ENCODE measurements around the gene THEM4. TPM values are rescaled to one million over a fixed set of nuclear protein-coding genes. Genes with fewer than 3 reads are reported as not detected.
A peak's percentile ranks its signal among the peaks of the same experiment; 100 is the strongest.
"Not testable (repeated sequence)": the region's sequence is repeated elsewhere in the genome, so short reads cannot be mapped to it uniquely, and the experiment has no call there.

The THEM4 gene
- total RNA-seq, 8 experiments from 2014 or later, result 15.6 to 25.8 (median 21.8) TPM

DNA sequence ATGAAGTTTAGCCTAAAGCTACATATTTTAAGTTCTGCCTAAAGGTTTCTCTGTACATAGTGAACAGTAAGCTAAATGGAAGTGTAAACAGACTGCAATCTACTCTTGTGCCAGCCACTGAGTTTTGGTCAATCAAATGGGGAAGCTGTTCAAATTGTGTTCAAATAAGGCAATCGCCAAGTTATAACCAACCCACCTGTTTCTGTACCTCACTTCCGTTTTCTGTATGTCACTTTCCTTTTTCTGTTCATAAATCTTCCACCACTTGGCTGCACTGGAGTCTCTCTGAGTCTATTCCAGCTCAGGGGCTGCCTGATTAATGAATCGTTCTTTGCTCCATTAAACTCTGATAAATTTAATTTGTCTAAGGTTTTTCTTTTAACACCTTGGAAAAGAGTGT is 10.8 kb upstream of the THEM4 start:
- in situ Hi-C loops (cut with MboI; ENCODE audit: low pct_unique_long_range_greater_than_20kb in 2 of 9, low sequenced_read_pairs in 9 of 9, unreplicated experiment in 9 of 9), result no loop called here

DNA sequence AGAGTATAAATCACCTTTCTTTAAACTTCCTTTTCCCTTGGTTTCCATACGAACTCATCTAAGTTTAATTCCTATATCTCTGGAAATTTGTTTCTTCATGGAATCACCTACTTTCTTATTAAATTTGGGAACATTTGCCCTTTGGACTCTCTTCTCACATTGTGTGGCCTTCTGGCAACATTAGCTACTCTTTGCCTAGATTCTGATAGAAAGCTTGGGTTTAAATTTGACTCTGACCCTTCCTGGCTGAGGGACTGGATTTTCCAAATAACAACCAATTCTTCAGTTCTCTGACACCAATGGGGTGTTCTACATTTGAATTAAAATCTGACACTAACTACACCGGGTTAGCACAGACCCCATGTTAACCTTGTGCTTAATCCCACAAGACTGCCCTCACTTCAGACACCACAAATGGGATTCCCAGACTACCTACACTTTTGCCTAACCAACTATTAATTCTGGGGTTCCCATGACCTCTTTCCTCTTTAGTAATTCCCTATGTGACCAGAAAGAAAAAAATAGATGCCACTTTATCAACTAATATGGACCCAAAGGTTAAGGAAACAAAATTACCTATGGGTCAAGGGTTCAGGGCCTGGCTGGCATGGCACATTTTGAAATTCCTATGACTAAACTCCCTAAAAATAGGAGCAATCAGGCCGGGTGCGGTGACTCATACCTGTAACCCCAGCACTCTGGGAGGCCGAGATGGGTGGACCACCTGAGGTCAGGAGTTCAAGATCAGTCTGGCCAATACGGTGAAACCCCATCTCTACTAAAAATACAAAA is 9.7 kb upstream of the THEM4 start:
- Histone ChIP-seq H3K4me3 (no peak overlapping the region), H3K4me1 (replicated peaks in 1 of 2) (no peaks in the 10 kb centered on the region), H3K27ac (no peak overlapping the region)
- ATAC-seq (replicated peaks in 6 of 8), result no peak
- 28 to 94% (median 74%) methylated on average over 1 to 6 of the region's 6 CpGs for WGBS, 10 experiments
- in situ Hi-C loops (cut with MboI; ENCODE audit: low pct_unique_long_range_greater_than_20kb in 2 of 9, low sequenced_read_pairs in 9 of 9, unreplicated experiment in 9 of 9), result no loop called here

More for the DNA sequence above, 10.8 kb upstream of the THEM4 start:
- Histone ChIP-seq H3K4me3 (no peak overlapping the region), H3K4me1 (replicated peaks in 1 of 2) (no peaks in the 10 kb centered on the region), H3K27ac (no peak overlapping the region)
- no peak for ATAC-seq (replicated peaks in 6 of 8)
- 17 to 84% (median 63%) methylated on average over 1 to 3 of the region's 3 CpGs for WGBS, 10 experiments

DNA sequence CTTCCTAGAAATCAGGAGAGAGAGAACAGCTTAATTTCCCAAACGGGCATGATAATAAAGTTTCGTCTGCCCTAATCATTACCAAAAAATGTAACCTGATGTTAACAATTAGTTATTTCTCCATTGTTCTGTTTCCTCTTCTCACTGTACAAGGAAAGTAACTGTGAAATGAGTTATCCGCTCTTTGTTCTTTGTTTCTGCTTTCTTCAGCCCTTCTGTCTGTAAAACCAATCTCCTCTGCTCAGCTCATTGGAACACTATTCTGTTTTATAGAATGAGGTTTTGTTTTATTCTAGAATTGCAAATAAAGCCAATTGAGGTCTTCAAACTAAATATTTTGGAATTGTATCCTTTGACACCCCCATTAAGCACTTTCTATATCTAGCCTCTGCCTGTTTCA is 8.8 kb upstream of the THEM4 start:
- in situ Hi-C loops (cut with MboI; ENCODE audit: low pct_unique_long_range_greater_than_20kb in 2 of 9, low sequenced_read_pairs in 9 of 9, unreplicated experiment in 9 of 9), result no loop called here

DNA sequence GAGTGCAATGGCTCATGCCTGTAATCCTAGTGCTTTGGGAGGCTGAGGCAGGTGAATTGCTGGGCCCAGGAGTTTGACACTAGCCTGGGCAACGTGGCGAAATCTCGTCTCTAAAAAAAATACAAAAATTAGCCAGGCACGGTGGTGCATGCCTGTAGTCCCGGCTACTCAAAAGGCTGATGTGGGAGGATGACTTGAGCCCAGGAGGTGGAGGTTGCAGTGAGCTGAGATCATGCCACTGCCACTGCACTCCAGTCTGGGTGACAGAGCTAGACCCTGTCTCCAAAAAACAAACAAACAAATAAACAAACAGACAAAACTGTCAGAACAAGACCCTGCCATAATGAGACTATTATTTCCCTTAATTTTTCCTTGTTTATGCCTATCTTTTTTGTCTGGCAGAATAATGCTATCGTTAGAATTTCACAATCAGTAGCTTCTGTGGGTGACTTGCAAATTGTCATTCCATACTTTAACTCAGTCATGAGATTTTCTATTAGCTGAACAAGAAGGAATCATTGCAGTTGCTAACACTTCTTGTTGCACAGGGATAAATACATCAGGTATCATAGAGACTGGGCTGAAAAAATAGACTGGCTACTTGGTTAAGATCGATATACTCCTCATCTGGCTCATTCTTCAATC is 7.5 kb upstream of the THEM4 start:
- Histone ChIP-seq H3K4me3 (no peak overlapping the region), H3K4me1 (replicated peaks in 1 of 2) (no peaks in the 10 kb centered on the region), H3K27ac (no peak overlapping the region)
- 52 to 100% (median 75%) methylated on average over 2 to 7 of the region's 7 CpGs; no CpG with 5 or more reads in 1 of the 10 experiments for WGBS, 10 experiments
- in situ Hi-C loops (cut with MboI; ENCODE audit: low pct_unique_long_range_greater_than_20kb in 2 of 9, low sequenced_read_pairs in 9 of 9, unreplicated experiment in 9 of 9), result no loop called here
- no peak for ATAC-seq (replicated peaks in 6 of 8)

More for the DNA sequence above, 8.8 kb upstream of the THEM4 start:
- Histone ChIP-seq H3K27ac (no peak overlapping the region), H3K4me1 (replicated peaks in 1 of 2) (no peaks in the 10 kb centered on the region), H3K4me3 (no peak overlapping the region)
- no peak for ATAC-seq (replicated peaks in 6 of 8)
- WGBS, 10 experiments, result 30 to 100% (median 79%) methylated on average over 1 to 3 of the region's 3 CpGs

DNA sequence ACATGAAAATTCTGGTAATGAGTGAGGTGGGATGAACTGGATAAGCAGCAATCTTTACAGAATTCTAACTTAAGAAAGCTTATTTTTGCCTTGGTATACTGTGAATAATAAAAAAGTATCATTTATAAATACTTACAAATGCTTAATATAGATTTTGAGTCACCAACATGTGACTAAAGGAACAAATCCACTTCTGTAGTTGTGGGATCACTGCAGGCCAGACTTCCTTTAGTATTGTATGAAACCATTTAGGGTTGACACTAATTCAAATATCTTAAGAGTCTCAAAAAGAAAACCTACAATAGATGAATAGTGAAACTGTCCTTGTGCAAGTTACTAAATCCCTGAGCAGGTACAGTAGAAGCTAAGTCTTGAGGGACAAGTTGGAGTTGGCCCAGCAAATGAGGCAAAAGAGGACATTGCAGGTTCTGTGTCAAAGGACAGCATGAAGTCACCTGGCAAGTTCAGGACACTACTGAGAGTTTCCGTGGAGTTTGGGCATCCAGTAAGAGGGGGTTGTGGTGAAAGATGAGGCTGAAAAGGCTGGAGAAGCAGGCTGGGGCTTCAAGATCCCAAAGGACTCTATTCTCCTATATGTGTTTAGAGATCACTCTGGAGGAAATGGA is 5.9 kb upstream of the THEM4 start:
- in situ Hi-C loops (cut with MboI; ENCODE audit: low pct_unique_long_range_greater_than_20kb in 2 of 9, low sequenced_read_pairs in 9 of 9, unreplicated experiment in 9 of 9), result no loop called here
- Histone ChIP-seq H3K4me1 (replicated peaks in 1 of 2) (peaks cover 0 to under 1% of the 10 kb centered on the region in 2 donors), H3K4me3 (no peak overlapping the region), H3K27ac (no peak overlapping the region)
- no peak for ATAC-seq (replicated peaks in 6 of 8)
- 14 to 100% (median 40%) methylated on average over 1 of the region's 1 CpG; no CpG with 5 or more reads in 4 of the 10 experiments for WGBS, 10 experiments

DNA sequence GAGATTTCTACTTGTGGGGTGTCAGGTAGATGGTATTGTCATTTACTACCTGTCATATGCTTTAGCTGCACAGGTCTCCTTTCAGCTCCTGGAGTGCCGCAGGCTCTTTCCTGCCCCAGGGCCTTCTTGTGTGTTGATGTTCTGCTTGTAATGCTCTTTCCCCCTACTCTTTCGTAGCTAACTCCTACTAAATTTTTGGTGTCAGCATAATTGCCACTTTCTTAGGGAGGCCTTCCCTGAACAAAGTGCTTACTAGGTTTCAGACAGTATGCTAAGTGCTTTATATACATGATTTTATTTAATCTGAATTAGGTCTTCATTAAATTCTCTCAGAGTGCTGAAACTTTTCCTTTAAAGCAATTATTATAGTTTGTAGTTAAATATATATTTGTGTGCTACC is 4.8 kb upstream of the THEM4 start:
- H3K4me3 ChIP-seq, result no peak overlapping the region
- WGBS, 10 experiments, result 53 to 100% (median 71%) methylated on average over 1 to 2 of the region's 2 CpGs; no CpG with 5 or more reads in 3 of the 10 experiments
- H3K4me1 ChIP-seq (replicated peaks in 1 of 2), result peaks cover 0 to 3% of the 10 kb centered on the region in 2 donors
- no peak for ATAC-seq (replicated peaks in 6 of 8)
- no peak overlapping the region for H3K27ac ChIP-seq
- in situ Hi-C loops (cut with MboI; ENCODE audit: low pct_unique_long_range_greater_than_20kb in 2 of 9, low sequenced_read_pairs in 9 of 9, unreplicated experiment in 9 of 9), result no loop called here

DNA sequence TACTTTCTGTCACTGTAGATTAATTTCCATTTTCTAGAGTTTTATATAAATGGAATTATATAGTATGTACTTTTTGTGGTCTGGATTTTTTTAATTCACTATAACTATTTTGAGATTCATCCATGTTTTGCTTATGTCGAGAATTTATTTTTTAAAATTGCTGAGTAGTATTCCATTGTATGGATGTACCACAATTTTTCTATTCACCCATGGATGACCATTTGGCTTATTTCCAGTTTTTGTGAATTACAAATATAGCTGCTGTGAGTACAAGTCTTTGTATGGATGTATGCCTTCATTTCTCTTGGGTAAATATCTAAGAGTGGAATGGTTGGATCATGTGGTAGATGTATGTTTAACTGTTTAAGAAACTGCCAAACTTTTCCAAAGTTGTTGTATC is 3.7 kb upstream of the THEM4 start:
- Histone ChIP-seq H3K27ac (no peak overlapping the region), H3K4me1 (replicated peaks in 1 of 2) (peaks cover 5 to 9% of the 10 kb centered on the region in 2 donors), H3K4me3 (no peak overlapping the region)
- in situ Hi-C loops (cut with MboI; ENCODE audit: low pct_unique_long_range_greater_than_20kb in 2 of 9, low sequenced_read_pairs in 9 of 9, unreplicated experiment in 9 of 9), result no loop called here
- WGBS, 10 experiments, result 75 to 100% (median 92%) methylated on average over 1 of the region's 1 CpG; no CpG with 5 or more reads in 2 of the 10 experiments
- ATAC-seq (replicated peaks in 6 of 8), result no peak

DNA sequence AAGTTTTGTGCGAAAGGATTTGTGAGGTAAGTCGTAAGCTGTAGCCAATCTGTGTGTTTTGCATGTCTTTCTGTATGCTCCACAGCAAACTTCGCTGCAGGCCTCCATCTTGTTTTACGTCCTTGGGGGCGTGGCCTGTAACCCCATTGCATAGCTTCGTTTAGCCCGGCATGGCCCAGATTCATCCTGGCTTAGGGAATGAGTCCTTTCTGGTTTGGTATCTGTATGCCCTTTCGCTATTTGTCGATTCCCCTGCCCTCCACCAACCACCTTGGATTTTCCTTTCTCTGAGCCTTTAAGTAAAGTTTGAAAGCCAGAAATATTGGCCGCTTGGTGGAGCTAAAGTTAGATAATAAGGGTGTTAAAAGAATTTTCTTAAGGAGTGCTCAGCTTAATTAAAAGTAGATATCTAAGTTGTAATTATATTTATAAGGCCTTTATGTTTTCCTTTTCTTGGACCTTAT is 1.1 kb downstream of the THEM4 start:
- no peak for ATAC-seq (replicated peaks in 6 of 8)
- WGBS, 10 experiments, result 66 to 92% (median 70%) methylated on average over 1 to 10 of the region's 10 CpGs; no CpG with 5 or more reads in 1 of the 10 experiments
- peaks cover 5 to 9% of the 10 kb centered on the region in 2 donors for H3K4me1 ChIP-seq (replicated peaks in 1 of 2)
- peak overlapping the region; percentile 42 to 59 (median 54) for H3K4me3 ChIP-seq
- no peak overlapping the region for H3K27ac ChIP-seq
- in situ Hi-C loops (cut with MboI; ENCODE audit: low pct_unique_long_range_greater_than_20kb in 2 of 9, low sequenced_read_pairs in 9 of 9, unreplicated experiment in 9 of 9), result no loop called here

DNA sequence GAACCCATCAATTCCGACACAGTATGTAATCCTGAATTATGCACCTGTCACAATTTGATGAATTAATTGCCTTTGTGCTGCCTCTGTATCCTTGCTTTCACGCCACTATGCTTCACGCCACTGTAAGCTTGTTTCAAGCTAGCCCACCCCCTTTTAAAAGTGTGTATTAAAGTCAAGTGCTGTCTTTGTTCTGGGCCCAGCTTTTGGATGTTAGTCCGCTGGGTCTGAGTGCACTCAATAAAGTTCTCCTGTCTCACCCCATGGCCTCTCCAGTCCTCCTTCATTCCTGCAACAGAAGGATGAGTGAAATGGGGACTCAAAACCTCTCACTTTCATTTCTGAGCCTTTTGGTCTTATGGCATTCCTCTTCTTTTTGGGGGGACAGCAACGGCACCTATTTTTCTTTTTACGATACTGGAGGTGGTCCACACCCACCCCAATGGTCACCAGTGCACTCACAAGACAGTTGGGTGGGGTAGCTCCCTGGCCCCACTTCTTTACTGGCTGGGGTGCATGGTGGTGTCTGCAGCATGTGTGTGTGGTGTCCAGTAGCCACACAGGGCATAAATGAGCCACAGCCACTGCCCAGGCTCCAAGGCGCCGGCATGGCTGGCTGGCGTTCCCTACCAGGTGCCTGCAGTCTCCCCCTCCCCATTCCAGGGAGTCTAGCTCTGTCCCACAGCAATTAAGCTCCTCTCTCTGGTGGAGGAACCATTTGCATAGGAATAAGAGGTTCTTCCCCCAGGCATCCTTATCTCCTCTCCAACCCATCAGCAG is 1.8 kb downstream of the THEM4 start:
- in situ Hi-C loops (cut with MboI; ENCODE audit: low pct_unique_long_range_greater_than_20kb in 2 of 9, low sequenced_read_pairs in 9 of 9, unreplicated experiment in 9 of 9), result no loop called here

DNA sequence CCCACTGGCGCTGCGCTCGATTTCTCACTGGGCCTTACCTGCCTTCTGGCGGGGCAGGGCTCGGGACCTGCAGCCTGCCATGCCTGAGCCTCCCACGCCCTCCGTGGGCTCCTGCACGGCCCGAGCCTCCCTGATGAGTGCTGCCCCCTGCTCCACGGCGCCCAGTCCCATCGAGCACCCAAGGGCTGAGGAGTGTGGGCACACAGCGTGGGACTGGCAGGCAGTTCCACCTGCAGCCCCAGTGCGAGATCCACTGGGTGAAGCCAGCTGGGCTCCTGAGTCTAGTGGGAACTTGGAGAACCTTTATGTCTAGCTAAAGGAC is 3.0 kb downstream of the THEM4 start:
- H3K4me1 ChIP-seq (replicated peaks in 1 of 2); H3K4me3 ChIP-seq; in situ Hi-C loops (cut with MboI; ENCODE audit: low pct_unique_long_range_greater_than_20kb in 2 of 9, low sequenced_read_pairs in 9 of 9, unreplicated experiment in 9 of 9); H3K27ac ChIP-seq; ATAC-seq (replicated peaks in 6 of 8): not testable (repeated sequence)
- WGBS, 10 experiments, result 90 to 100% (median 98%) methylated on average over 2 to 11 of the region's 14 CpGs; no CpG with 5 or more reads in 7 of the 10 experiments

More for the DNA sequence above, 1.8 kb downstream of the THEM4 start:
- ATAC-seq (replicated peaks in 6 of 8), result no peak
- Histone ChIP-seq H3K27ac (no peak overlapping the region), H3K4me1 (replicated peaks in 1 of 2) (peaks cover 5 to 9% of the 10 kb centered on the region in 2 donors), H3K4me3 (no peak overlapping the region)
- 75 to 100% (median 89%) methylated on average over 2 to 9 of the region's 9 CpGs; no CpG with 5 or more reads in 4 of the 10 experiments for WGBS, 10 experiments

DNA sequence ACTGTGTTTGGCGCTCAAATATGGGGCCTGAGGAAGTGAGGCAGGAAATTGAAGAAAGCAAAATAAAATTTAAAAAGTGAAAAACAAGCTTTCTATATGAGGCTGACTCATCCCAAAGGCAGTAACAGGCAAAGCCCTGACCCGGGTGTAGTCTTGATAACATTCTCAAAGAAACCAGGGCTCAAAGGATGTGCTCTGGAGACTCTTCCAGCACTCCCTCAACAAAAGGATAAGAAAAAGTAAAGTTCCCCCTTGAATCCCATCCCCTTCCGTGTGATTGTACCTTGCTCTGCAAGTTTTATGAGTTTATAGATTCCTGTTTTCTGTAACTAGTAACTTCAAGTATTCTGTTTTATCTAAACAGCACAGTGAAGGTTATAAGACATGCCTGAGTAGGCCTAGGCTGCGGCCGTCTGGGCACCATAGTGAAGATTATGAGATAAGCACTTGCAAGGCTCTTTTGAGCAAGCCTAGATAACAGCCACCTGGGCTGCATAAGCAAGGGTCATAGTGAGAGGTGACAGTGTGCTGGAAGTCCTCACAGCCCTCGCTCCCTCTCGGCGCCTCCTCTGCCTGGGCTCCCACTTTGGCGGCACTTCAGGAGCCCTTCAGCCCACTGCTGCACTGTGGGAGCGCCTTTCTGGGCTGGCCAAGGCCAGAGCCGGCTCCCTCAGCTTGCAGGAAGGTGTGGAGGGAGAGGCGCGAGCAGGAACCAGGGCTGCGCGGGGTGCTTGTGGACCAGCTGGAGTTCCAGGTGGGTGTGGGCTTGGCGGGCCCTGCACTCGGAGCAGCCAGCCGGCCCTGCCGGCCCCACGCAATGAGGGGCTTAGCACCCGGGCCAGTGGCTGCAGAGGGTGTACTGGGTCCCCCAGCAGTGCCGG is 3.6 kb downstream of the THEM4 start:
- H3K4me1 ChIP-seq (replicated peaks in 1 of 2); H3K27ac ChIP-seq; in situ Hi-C loops (cut with MboI; ENCODE audit: low pct_unique_long_range_greater_than_20kb in 2 of 9, low sequenced_read_pairs in 9 of 9, unreplicated experiment in 9 of 9); H3K4me3 ChIP-seq: not testable (repeated sequence)
- peak in 1 of 8 experiments; percentile 2 for ATAC-seq (replicated peaks in 6 of 8)
- WGBS, 10 experiments, result 48 to 100% (median 83%) methylated on average over 1 to 13 of the region's 22 CpGs; no CpG with 5 or more reads in 1 of the 10 experiments

DNA sequence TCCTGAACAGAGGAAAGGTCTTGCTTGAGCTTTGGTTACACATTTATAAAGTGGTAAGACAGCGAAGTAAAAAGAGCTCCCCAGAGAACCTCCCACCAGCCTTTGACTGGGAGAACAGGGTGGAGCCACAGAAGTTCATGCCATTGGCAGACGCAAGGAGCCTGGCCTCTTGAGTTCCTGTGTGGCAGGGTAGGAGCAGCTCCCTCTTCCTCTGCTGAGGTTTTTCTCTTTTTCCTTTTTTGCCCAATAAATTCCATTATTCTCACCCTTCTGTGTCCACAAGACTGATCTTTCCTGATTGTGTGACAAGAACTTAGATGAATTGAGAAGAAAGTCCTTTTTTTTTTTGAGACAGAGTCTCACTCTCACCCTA is 4.3 kb downstream of the THEM4 start:
- no peak overlapping the region for H3K4me3 ChIP-seq
- WGBS, 10 experiments, result 33 to 100% (median 88%) methylated on average over 1 to 2 of the region's 2 CpGs
- H3K4me1 ChIP-seq (replicated peaks in 1 of 2), result peaks cover 5 to 8% of the 10 kb centered on the region in 2 donors
- no peak overlapping the region for H3K27ac ChIP-seq
- in situ Hi-C loops (cut with MboI; ENCODE audit: low pct_unique_long_range_greater_than_20kb in 2 of 9, low sequenced_read_pairs in 9 of 9, unreplicated experiment in 9 of 9), result no loop called here
- peak in 1 of 8 experiments; percentile 2 for ATAC-seq (replicated peaks in 6 of 8)

Measured in motor neuron (in vitro differentiated cells).